A673 (cell line): ENCODE data around the gene HAPLN2.

Source experiments
- CTCF ChIP-seq: fragments of 300-800, 200-600 bp; sonication (generic); conservative IDR thresholded peaks from 2 replicates; pipeline ENCODE4 v1.5.1; 2017; ENCODE audit warnings: low read depth, mild to moderate bottlenecking, antibody characterized with exemption, low read length, moderate library complexity, mixed read lengths
- EZH2 ChIP-seq: fragments of 200-600 bp; sonication (generic); IDR thresholded peaks from 2 replicates; pipeline ENCODE4 v1.6.1; 2017; ENCODE audit warnings: borderline replicate concordance, low read depth, mild to moderate bottlenecking, mixed read lengths, antibody characterized with exemption, low read length; ENCODE audit not compliant: poor library complexity, severe bottlenecking

GRCh38 chr1:156632355-156632754, 13.1 kb downstream of the HAPLN2 start:
- TF ChIP-seq CTCF (no peak), EZH2 (no peak)
